Fibroblast of the aortic adventitia (primary cell): Measurements from ENCODE around the gene HES4. TPM values are rescaled to one million over a fixed set of nuclear protein-coding genes. Genes with fewer than 3 reads are reported as not detected.
"Not testable (repeated sequence)": the region's sequence is repeated elsewhere in the genome, so short reads cannot be mapped to it uniquely, and the experiment has no call there.

Experiments used
- DNase-seq: peaks from one replicate; pipeline ENCODE4 v3.0.0-alpha.2; 2010; ENCODE audit warnings: low read depth
- H3K4me3 ChIP-seq: 2 replicates; pipeline ENCODE4 v1.5.1; 2011; ENCODE audit warnings: low read depth, mild to moderate bottlenecking, control low read depth, low read length, moderate library complexity
- CTCF ChIP-seq: IDR thresholded peaks from 2 replicates; pipeline ENCODE4 v1.5.1; 2011; ENCODE audit warnings: mild to moderate bottlenecking, low read length, control low read depth, inconsistent platforms; ENCODE audit not compliant: insufficient read depth
- total RNA-seq: library from RNA; depleted of rRNA; stranded (reverse); fragments of >200 nt; gene quantifications from 2 replicates; pipeline ENCODE4 v1.2.3, GENCODE V29; 2012; ENCODE audit warnings: low replicate concordance

The HES4 gene
- total RNA-seq, 1 donor: 0.36 TPM

GRCh38 chr1:1021920-1022259 lies 22.0 kb upstream of the HES4 start:
- no peak for DNase-seq
- TF ChIP-seq CTCF: no peak
- no peak overlapping the region for H3K4me3 ChIP-seq

GRCh38 chr1:1021010-1021919 lies 21.4 kb upstream of the HES4 start:
- H3K4me3 ChIP-seq: peak overlapping the region; percentile 55
- no peak for TF ChIP-seq CTCF
- DNase-seq: peak; percentile 64

GRCh38 chr1:1020415-1021009 lies 20.6 kb upstream of the HES4 start:
- no peak for DNase-seq
- TF ChIP-seq CTCF: no peak
- peak overlapping the region; percentile 68 for H3K4me3 ChIP-seq

- TF ChIP-seq CTCF: no peak
- DNase-seq: no peak
- H3K4me3 ChIP-seq: peak within 1 kb of the TSS; percentile 68
Observed at GRCh38 chr1:1020000-1020404, 20.1 kb upstream of the HES4 start, which contains the start of gene AGRN. AGRN (plus strand) TSS chr1:1020120; CDS start chr1:1020173, 53 bp downstream.

GRCh38 chr1:1019122-1019999 lies 19.5 kb upstream of the HES4 start:
- peak; percentile 72 for DNase-seq
- H3K4me3 ChIP-seq: peak overlapping the region; percentile 63
- TF ChIP-seq CTCF: peak; percentile 50

GRCh38 chr1:1018321-1018685 lies 18.4 kb upstream of the HES4 start:
- H3K4me3 ChIP-seq, DNase-seq: not testable (repeated sequence)

- not testable (repeated sequence) for DNase-seq
Observed at GRCh38 chr1:1017397-1018320, 17.8 kb upstream of the HES4 start.

More at GRCh38 chr1:1017397-1018320, 17.8 kb upstream of the HES4 start:
- H3K4me3 ChIP-seq: not testable (repeated sequence)
